Choroid plexus epithelial cell (primary cell): Measurements from ENCODE around the gene MYLK3.

Experiments used
- DNase-seq: peaks from one replicate; pipeline ENCODE4 v3.0.0-alpha.2; 2010; ENCODE audit warnings: low read depth
- H3K4me3 ChIP-seq: 2 replicates; pipeline ENCODE4 v1.5.1; 2011; ENCODE audit warnings: low read depth, mild to moderate bottlenecking, control low read depth, low read length, moderate library complexity
- CTCF ChIP-seq: conservative IDR thresholded peaks from 2 replicates; pipeline ENCODE4 v1.5.1; 2011; ENCODE audit warnings: low read depth, mild to moderate bottlenecking, control low read depth, inconsistent platforms, low read length, moderate library complexity

MYLK3 gene

GRCh38 chr16:46746821-46747776 lies 1.0 kb downstream of the MYLK3 start:
- no peak for TF ChIP-seq CTCF

GRCh38 chr16:46745617-46746016 lies 2.5 kb downstream of the MYLK3 start:
- no peak for TF ChIP-seq CTCF
- DNase-seq: no peak
- H3K4me3 ChIP-seq: no peak overlapping the region

More at GRCh38 chr16:46746821-46747776, 1.0 kb downstream of the MYLK3 start:
- no peak for DNase-seq
- no peak overlapping the region for H3K4me3 ChIP-seq

- no peak for TF ChIP-seq CTCF
- H3K4me3 ChIP-seq: no peak overlapping the region
- DNase-seq: peak; percentile 76
Measured at GRCh38 chr16:46743232-46743719, 4.9 kb downstream of the MYLK3 start.

- no peak for TF ChIP-seq CTCF
- DNase-seq: no peak
- H3K4me3 ChIP-seq: no peak overlapping the region
Measured at GRCh38 chr16:46739934-46740333, 8.2 kb downstream of the MYLK3 start.

GRCh38 chr16:46737621-46738214 lies 10.4 kb downstream of the MYLK3 start:
- no peak for TF ChIP-seq CTCF
- no peak for DNase-seq

GRCh38 chr16:46736695-46737094 lies 11.4 kb downstream of the MYLK3 start:
- H3K4me3 ChIP-seq: no peak overlapping the region
- peak; percentile 34 for DNase-seq
- no peak for TF ChIP-seq CTCF

More at GRCh38 chr16:46737621-46738214, 10.4 kb downstream of the MYLK3 start:
- H3K4me3 ChIP-seq: no peak overlapping the region
